GM18867 (cell line): ENCODE measurements around the gene BMP2.

ENCODE experiments used
- ATAC-seq: cut with Tn5 transposase; IDR thresholded peaks from one replicate; pipeline ENCODE4 v1.9.1; 2021; ENCODE audit warnings: mild to moderate bottlenecking, moderate library complexity; ENCODE audit not compliant: unreplicated experiment

BMP2 gene

DNA sequence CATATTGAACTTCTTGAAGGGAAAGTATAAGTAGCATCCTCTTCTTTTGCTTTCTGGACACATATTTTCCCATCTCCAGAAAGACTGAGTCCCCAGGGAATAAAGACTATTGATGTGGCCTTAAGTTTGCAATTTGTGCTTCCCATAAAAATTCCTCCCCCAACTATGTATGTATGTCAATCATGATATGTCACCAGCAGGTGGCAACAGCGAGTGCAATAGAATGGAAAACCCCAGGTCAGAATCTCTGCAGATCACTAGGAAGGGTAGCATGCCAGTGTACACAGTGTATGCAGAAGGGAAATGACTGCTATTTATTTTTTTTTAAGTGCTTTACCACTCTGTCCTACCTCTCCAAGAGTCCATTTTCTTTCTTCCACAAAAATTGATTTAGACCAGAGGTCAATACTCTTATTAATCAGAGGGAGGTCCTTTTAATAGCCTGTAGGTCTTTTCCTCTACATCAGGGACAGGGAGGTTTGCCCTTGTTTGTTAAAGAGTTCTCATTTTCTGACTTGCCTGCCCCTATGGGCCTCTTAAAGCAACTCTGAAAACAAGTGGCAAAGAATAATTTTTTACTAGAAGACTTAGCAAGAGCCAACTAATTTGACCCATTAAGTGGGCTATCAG is 61.4 kb downstream of the BMP2 start:
- peak; percentile 92 for ATAC-seq

DNA sequence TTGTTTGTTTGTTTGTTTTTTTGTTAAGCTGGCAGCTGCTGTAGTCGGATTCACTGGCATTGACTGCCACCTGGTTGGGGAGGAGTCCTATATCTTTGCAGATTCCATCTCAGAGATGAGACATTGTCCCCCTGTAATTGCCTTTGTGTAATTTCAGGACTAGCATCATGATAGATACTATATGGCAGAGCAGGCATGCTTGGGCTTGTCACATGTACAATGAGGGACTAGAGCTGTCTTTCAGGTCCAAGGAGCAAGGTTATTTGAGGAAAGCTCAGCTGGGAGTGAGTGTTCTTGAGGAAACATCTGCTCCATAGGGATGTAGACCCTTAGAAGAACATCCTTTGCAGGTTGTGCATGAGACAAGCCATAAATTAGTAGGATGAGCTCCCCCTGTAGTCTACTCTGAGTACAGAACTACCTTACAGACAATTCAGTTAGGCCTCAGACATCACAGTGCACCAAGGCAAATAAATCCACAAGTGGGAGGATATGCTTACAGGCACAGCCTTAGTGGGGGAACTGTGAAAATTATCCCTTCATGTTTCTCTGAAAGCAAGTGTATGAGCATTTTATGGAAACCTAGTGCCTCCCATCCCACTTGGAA is 62.1 kb downstream of the BMP2 start:
- no peak for ATAC-seq
